Measurements from ENCODE around the gene CHRM5. TPM values are rescaled to one million over a fixed set of nuclear protein-coding genes. Genes with fewer than 3 reads are reported as not detected.
"Not testable (repeated sequence)": the region's sequence is repeated elsewhere in the genome, so short reads cannot be mapped to it uniquely, and the experiment has no call there.

CHRM5 gene
- total RNA-seq, 1 donor from 2014 or later = not detected

GRCh38 chr15:33987444-33987843 is 19.1 kb downstream of the CHRM5 start:
- DNase-seq (ENCODE audit: low spot score) (no peak), ATAC-seq (no peak)

- ATAC-seq (no peak), DNase-seq (ENCODE audit: low spot score) (no peak)
Observed at GRCh38 chr15:33988384-33988783, 20.1 kb downstream of the CHRM5 start.

- DNase-seq (ENCODE audit: low spot score) = no peak
- no peak for ATAC-seq
Observed at GRCh38 chr15:33994005-33994615, 25.8 kb downstream of the CHRM5 start.

- DNase-seq (ENCODE audit: low spot score); ATAC-seq: not testable (repeated sequence)
Observed at GRCh38 chr15:33995666-33996065, 27.4 kb downstream of the CHRM5 start.

- DNase-seq (ENCODE audit: low spot score) (no peak), ATAC-seq (no peak)
Observed at GRCh38 chr15:34001536-34001935, 33.2 kb downstream of the CHRM5 start.

GRCh38 chr15:34006381-34006780 is 38.1 kb downstream of the CHRM5 start:
- no peak for DNase-seq (ENCODE audit: low spot score)
- no peak for ATAC-seq

GRCh38 chr15:34009656-34010055 is 41.4 kb downstream of the CHRM5 start:
- no peak for DNase-seq (ENCODE audit: low spot score)
- no peak for ATAC-seq

- DNase-seq (ENCODE audit: low spot score) (no peak), ATAC-seq (no peak)
Observed at GRCh38 chr15:34010921-34011320, 42.6 kb downstream of the CHRM5 start.

- ATAC-seq (no peak), DNase-seq (ENCODE audit: low spot score) (no peak)
Observed at GRCh38 chr15:34011481-34011880, 43.2 kb downstream of the CHRM5 start.

- peak; percentile 68 for ATAC-seq
- DNase-seq (ENCODE audit: low spot score) = no peak
Observed at GRCh38 chr15:34012461-34013028, 44.2 kb downstream of the CHRM5 start.

GRCh38 chr15:34013746-34014145 is 45.4 kb downstream of the CHRM5 start:
- no peak for ATAC-seq

GRCh38 chr15:34014556-34014955 is 46.3 kb downstream of the CHRM5 start:
- DNase-seq (ENCODE audit: low spot score) (no peak), ATAC-seq (no peak)

More at GRCh38 chr15:34013746-34014145, 45.4 kb downstream of the CHRM5 start:
- no peak for DNase-seq (ENCODE audit: low spot score)

GRCh38 chr15:34018021-34018645 is 49.8 kb downstream of the CHRM5 start:
- no peak for DNase-seq (ENCODE audit: low spot score)
- no peak for ATAC-seq

- not testable (repeated sequence) for DNase-seq (ENCODE audit: low spot score); ATAC-seq
Observed at GRCh38 chr15:34018738-34019137, 50.4 kb downstream of the CHRM5 start.

- no peak for DNase-seq (ENCODE audit: low spot score)
- ATAC-seq = no peak
Observed at GRCh38 chr15:34019369-34019990, 51.2 kb downstream of the CHRM5 start.

- peak; percentile 46 for ATAC-seq
- no peak for DNase-seq (ENCODE audit: low spot score)
Observed at GRCh38 chr15:34023907-34024306, 55.6 kb downstream of the CHRM5 start.

- ATAC-seq (no peak), DNase-seq (ENCODE audit: low spot score) (no peak)
Observed at GRCh38 chr15:34025252-34025651, 57.0 kb downstream of the CHRM5 start.

- ATAC-seq (no peak), DNase-seq (ENCODE audit: low spot score) (no peak)
Observed at GRCh38 chr15:34027606-34028005, 59.3 kb downstream of the CHRM5 start.

GRCh38 chr15:34031987-34032760 is 63.9 kb downstream of the CHRM5 start:
- ATAC-seq (no peak), DNase-seq (ENCODE audit: low spot score) (no peak)

GRCh38 chr15:34038023-34038870 is 70.0 kb downstream of the CHRM5 start:
- DNase-seq (ENCODE audit: low spot score) (peak; percentile 83), ATAC-seq (peak; percentile 91)

Data from left lobe of liver (tissue), 2 donors.